Glomerular endothelial cell (primary cell): ENCODE data around the gene DIP2C. TPM values are rescaled to one million over a fixed set of nuclear protein-coding genes. Genes with fewer than 3 reads are reported as not detected.
"Not testable (repeated sequence)": the region's sequence is repeated elsewhere in the genome, so short reads cannot be mapped to it uniquely, and the experiment has no call there.

Experiments
- DNase-seq: peaks from one replicate; pipeline ENCODE4 v3.0.0-alpha.2; 2011; ENCODE audit warnings: low read depth, low spot score; ENCODE audit errors: extremely low read depth
- total RNA-seq: library from RNA; depleted of rRNA; stranded (reverse); fragments of >200 nt; gene quantifications from 2 replicates; pipeline ENCODE4 v1.2.3, GENCODE V29; 2015

The DIP2C gene
- total RNA-seq, 1 donor from 2014 or later: 16.5 TPM

- no peak for DNase-seq
Observed at GRCh38 chr10:600876-601659, 88.4 kb downstream of the DIP2C start.

GRCh38 chr10:600234-600633 is 89.2 kb downstream of the DIP2C start:
- DNase-seq: no peak

GRCh38 chr10:599767-600166 is 89.7 kb downstream of the DIP2C start:
- no peak for DNase-seq

GRCh38 chr10:598415-599170 is 90.9 kb downstream of the DIP2C start:
- DNase-seq: no peak

- no peak for DNase-seq
Observed at GRCh38 chr10:597976-598375, 91.5 kb downstream of the DIP2C start.

GRCh38 chr10:596725-597345 is 92.6 kb downstream of the DIP2C start:
- DNase-seq: no peak

GRCh38 chr10:596131-596530 is 93.3 kb downstream of the DIP2C start:
- DNase-seq: not testable (repeated sequence)

GRCh38 chr10:595473-595872 is 94.0 kb downstream of the DIP2C start:
- no peak for DNase-seq

GRCh38 chr10:594584-595270 is 94.7 kb downstream of the DIP2C start:
- DNase-seq: no peak

- DNase-seq: no peak
Observed at GRCh38 chr10:593901-594457, 95.5 kb downstream of the DIP2C start.

- DNase-seq: no peak
Observed at GRCh38 chr10:593421-593820, 96.0 kb downstream of the DIP2C start.

- no peak for DNase-seq
Observed at GRCh38 chr10:593016-593415, 96.5 kb downstream of the DIP2C start.

- DNase-seq: no peak
Observed at GRCh38 chr10:591646-592045, 97.8 kb downstream of the DIP2C start.

GRCh38 chr10:590721-591120 is 98.7 kb downstream of the DIP2C start:
- DNase-seq: no peak

GRCh38 chr10:589961-590680 is 99.3 kb downstream of the DIP2C start:
- no peak for DNase-seq

- DNase-seq: no peak
Observed at GRCh38 chr10:588246-589165, 101.0 kb downstream of the DIP2C start.

- DNase-seq: no peak
Observed at GRCh38 chr10:586716-587115, 102.8 kb downstream of the DIP2C start.

- no peak for DNase-seq
Observed at GRCh38 chr10:586151-586550, 103.3 kb downstream of the DIP2C start.

GRCh38 chr10:585502-585901 is 104.0 kb downstream of the DIP2C start:
- DNase-seq: no peak
